Thoracic aorta (tissue), 2 donors: ENCODE measurements around the gene OGG1. TPM values are rescaled to one million over a fixed set of nuclear protein-coding genes. Genes with fewer than 3 reads are reported as not detected.
A peak's percentile ranks its signal among the peaks of the same experiment; 100 is the strongest.
"Not testable (repeated sequence)": the region's sequence is repeated elsewhere in the genome, so short reads cannot be mapped to it uniquely, and the experiment has no call there.

Experiments
- ATAC-seq: fragments of 150-250 bp; one replicate; pipeline ENCODE4 v1.8.0; 2017; ENCODE audit warnings: low read depth; ENCODE audit not compliant: insufficient number of reproducible peaks, low FRiP score
- DNase-seq: peaks from one replicate; pipeline ENCODE4 v3.0.0-alpha.2; 2020; ENCODE audit warnings: low spot score
- H3K27ac ChIP-seq, 2 donors: fragments of 200-600 bp; sonication (generic); 1 replicate in 1 of 2; 2 replicates in 1 of 2; pipeline ENCODE4 v1.5.1; 2016; ENCODE audit warnings: mild to moderate bottlenecking in 2 of 2, moderate library complexity in 2 of 2
- H3K27me3 ChIP-seq: fragments of 200-600 bp; sonication (generic); replicated peaks from 2 replicates; pipeline ENCODE4 v1.6.0; 2016; ENCODE audit warnings: mild to moderate bottlenecking; ENCODE audit not compliant: insufficient read depth
- H3K36me3 ChIP-seq: fragments of 200-600 bp; sonication (generic); one replicate; pipeline ENCODE4 v1.5.1; 2016
- H3K4me1 ChIP-seq, 2 donors: fragments of 200-600 bp; sonication (generic); 1 replicate in 1 of 2; 2 replicates in 1 of 2; pipeline versions ENCODE4 v1.5.1 to v1.6.0; 2016; ENCODE audit warnings: low read depth in 2 of 2, mild to moderate bottlenecking in 1 of 2; ENCODE audit not compliant: control insufficient read depth in 1 of 2
- H3K4me3 ChIP-seq: fragments of 200-600 bp; sonication (generic); 2 replicates; pipeline ENCODE4 v1.5.1; 2016; ENCODE audit warnings: mild to moderate bottlenecking
- H3K9me3 ChIP-seq: fragments of 200-600 bp; sonication (generic); 2 replicates; pipeline ENCODE4 v1.5.1; 2016
- total RNA-seq, 2 donors: library from RNA; depleted of rRNA; stranded (reverse); fragments of >200 nt; gene quantifications; one replicate each; pipeline versions ENCODE4 v1.1.0 to v1.2.3, GENCODE V29; 2016
- TF ChIP-seq, protein P1 (sequence below): fragments of 200-600 bp; sonication (generic); IDR thresholded peaks from one replicate; pipeline ENCODE4 v1.5.1; 2019; ENCODE audit warnings: antibody characterized with exemption

OGG1 gene
- total RNA-seq, 2 donors from 2014 or later: 23.0 to 26.3 TPM

- DNase-seq (no peak), ATAC-seq (peak; percentile 35)
These were observed 19.9 kb downstream of the OGG1 start, which contains the start of gene CAMK1 for GRCh38 chr3:9769426-9770275. Gene CAMK1, minus strand, starts transcription at chr3:9769947. Its CDS starts 2,198 bp downstream, at chr3:9767749.

DNA sequence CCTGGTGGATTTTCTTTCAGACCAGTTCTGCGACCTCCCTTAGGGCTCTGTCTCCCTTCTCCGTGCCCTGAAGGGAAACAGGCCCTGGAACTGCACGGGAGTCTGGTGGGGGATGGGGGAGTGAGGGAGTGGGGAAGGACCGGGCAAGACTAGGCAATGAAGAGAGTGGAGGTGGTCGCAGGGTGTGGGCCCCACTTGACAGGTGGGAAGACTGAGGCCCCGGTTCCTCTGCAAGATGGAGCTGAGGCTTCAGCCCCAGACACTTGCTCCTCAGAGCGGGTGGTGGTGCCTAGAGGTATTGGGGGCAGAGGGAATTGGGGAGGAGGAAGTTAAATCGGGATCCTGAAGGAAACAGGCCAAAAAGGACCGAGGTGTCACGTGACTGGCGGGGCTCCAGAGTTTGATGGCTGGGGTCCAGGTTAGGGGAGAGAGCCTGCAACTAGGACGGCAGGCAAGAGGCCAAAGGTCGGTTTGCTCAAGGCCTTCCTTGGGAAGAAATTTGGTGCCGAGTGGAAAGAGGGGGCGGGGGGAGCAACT lies 20.6 kb downstream of the OGG1 start:
- TF ChIP-seq, protein P1, sequence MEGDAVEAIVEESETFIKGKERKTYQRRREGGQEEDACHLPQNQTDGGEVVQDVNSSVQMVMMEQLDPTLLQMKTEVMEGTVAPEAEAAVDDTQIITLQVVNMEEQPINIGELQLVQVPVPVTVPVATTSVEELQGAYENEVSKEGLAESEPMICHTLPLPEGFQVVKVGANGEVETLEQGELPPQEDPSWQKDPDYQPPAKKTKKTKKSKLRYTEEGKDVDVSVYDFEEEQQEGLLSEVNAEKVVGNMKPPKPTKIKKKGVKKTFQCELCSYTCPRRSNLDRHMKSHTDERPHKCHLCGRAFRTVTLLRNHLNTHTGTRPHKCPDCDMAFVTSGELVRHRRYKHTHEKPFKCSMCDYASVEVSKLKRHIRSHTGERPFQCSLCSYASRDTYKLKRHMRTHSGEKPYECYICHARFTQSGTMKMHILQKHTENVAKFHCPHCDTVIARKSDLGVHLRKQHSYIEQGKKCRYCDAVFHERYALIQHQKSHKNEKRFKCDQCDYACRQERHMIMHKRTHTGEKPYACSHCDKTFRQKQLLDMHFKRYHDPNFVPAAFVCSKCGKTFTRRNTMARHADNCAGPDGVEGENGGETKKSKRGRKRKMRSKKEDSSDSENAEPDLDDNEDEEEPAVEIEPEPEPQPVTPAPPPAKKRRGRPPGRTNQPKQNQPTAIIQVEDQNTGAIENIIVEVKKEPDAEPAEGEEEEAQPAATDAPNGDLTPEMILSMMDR: no peak
- Histone ChIP-seq H3K27me3 (no peaks in the 10 kb centered on the region), H3K4me1 (peaks cover 32 to 37% of the 10 kb centered on the region in 2 donors), H3K4me3 (peak overlapping the region; percentile 89), H3K9me3 (no peaks in the 10 kb centered on the region), H3K27ac (peak overlapping the region; percentile 91 to 93), H3K36me3 (peaks cover 5% of the 10 kb centered on the region)
- ATAC-seq: peak; percentile 70
- peak; percentile 50 for DNase-seq

More at GRCh38 chr3:9769426-9770275, 19.9 kb downstream of the OGG1 start, which contains the start of gene CAMK1:
- Histone ChIP-seq H3K4me1 (peaks cover 32 to 37% of the 10 kb centered on the region in 2 donors), H3K27me3 (no peaks in the 10 kb centered on the region), H3K36me3 (peaks cover 5% of the 10 kb centered on the region), H3K9me3 (no peaks in the 10 kb centered on the region), H3K4me3 (peak within 1 kb of the TSS; percentile 89), H3K27ac (peak within 1 kb of the TSS; percentile 91 to 93)
- TF ChIP-seq, protein P1: no peak

DNA sequence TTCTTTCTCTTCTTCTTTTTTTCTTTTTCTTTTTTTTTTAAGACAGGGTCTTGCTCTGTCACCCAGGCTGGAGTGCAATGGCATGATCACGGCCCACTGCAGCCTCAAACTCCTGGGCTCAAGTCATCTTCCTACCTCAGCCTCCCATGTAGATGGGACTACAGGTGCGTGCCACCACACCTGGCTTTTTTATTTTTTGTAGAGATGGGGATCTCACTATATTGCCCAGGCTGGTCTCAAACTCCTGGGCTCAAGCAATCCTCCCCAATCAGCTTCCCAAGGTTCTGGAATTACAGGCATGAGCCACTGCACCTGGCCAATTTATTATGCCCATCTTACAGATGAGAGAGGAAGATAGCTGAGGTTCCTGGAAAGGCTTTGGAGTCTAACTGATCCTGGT lies 21.3 kb downstream of the OGG1 start:
- not testable (repeated sequence) for H3K27me3 ChIP-seq, DNase-seq, ATAC-seq, H3K9me3 ChIP-seq, H3K36me3 ChIP-seq
- peak overlapping the region; percentile 91 to 93 for H3K27ac ChIP-seq
- H3K4me1 ChIP-seq: peaks cover 32 to 37% of the 10 kb centered on the region in 2 donors
- peak overlapping the region; percentile 89 for H3K4me3 ChIP-seq

DNA sequence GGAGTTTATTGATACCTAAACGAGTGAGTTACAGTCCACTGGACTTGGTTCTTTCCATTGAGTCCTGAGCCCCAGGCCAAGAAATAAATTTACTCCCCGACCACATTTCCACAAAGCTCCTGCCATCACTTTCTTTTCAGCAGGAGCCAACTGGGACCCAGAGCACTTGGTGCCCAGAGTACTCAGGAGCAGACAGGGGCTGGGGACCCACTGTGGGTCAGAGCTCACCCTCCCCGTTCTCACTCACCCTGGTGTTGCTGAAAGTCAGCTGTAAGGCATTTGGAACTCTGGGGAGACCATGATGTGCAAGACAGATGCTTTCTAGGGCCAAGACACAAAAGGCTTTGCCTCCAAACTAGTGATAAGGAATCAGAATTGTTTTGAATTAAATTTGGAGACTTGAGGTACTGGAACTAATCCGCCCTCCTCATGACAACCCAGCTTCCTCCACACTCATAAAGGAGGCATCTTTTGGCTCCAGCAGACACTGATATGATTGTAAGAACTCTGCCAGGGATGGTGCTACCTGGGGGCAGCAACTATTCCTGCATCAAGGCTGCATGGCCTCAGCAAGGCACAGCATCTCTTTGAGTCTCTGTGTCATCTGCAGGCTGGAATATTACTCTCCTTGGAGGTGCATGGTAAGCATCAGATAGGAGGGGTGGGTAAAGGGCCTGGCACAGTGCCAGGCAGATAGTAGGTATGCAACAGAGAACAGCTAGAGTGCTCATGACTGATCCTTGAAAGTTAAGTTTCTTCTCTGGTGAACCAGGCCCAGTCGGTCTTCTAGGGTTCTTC lies 27.3 kb downstream of the OGG1 start:
- Histone ChIP-seq H3K36me3 (peaks cover 14% of the 10 kb centered on the region), H3K4me3 (no peak overlapping the region), H3K9me3 (no peaks in the 10 kb centered on the region), H3K27me3 (no peaks in the 10 kb centered on the region), H3K27ac (no peak overlapping the region), H3K4me1 (peaks cover 6 to 8% of the 10 kb centered on the region in 2 donors)
- DNase-seq: no peak
- no peak for ATAC-seq
- TF ChIP-seq, protein P1: no peak

DNA sequence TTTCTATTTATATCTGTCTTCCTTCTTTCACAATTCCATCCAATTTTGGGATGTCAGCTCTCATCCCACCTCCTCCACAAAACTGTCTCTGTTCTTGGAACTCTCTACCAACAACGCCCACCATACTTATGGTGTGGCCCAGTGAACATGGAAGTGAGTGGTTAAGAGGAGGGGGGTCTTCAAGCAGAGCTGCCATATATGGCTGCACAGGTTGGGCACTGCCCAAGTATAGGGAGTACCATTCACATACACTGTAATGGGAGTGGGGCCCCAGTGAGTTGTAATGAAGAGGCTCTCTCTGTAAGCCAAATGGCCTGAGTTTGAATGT lies 27.9 kb downstream of the OGG1 start:
- peaks cover 6 to 8% of the 10 kb centered on the region in 2 donors for H3K4me1 ChIP-seq
- no peak overlapping the region for H3K4me3 ChIP-seq
- no peak overlapping the region for H3K27ac ChIP-seq
- H3K27me3 ChIP-seq: no peaks in the 10 kb centered on the region
- TF ChIP-seq, protein P1: no peak
- no peak for DNase-seq
- H3K36me3 ChIP-seq: peaks cover 16% of the 10 kb centered on the region
- no peaks in the 10 kb centered on the region for H3K9me3 ChIP-seq
- no peak for ATAC-seq
